ENCODE results near the gene ING1. TPM values are rescaled to one million over a fixed set of nuclear protein-coding genes. Genes with fewer than 3 reads are reported as not detected.

Gene ING1
- polyA plus RNA-seq, 1 donor (not counting 4 experiments of a cell fraction or from before 2014, with no cell fraction given): 6.4 TPM

DNA sequence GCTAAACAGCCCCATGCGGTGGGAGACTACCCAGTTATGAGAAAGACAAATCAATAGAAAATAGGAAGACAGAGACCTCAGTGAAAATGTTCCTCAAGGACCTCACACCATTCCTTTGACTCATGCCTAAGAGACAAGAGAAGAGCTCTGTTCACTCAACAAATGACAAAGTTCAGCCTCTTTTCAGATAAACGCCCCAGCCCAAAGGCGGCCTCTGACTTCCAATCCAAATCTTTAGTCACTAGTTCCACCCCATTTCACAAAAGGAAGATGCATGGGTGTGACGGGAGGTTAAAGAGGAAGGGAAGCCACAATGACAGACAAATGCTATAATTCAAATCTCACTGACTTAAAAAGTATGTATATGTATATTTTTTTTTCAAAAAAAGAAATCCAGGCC lies 15.7 kb upstream of the ING1 start:
- peaks cover 32% of the 10 kb centered on the region for H3K79me2 ChIP-seq (ENCODE audit: control insufficient read depth, insufficient read depth, low read length)
- no peak overlapping the region for H2AFZ ChIP-seq (ENCODE audit: control insufficient read depth, low read length)
- dilution Hi-C loops (cut with MboI; ENCODE audit: extremely low pct_ligation_motif_present, low sequenced_read_pairs): no loop called here
- no peak overlapping the region for H3K27ac ChIP-seq (ENCODE audit: control insufficient read depth, insufficient read depth, low read length)
- H3K4me3 ChIP-seq (ENCODE audit: control insufficient read depth in 2 of 3, extremely low read depth in 1 of 3, insufficient read depth in 2 of 3, low read depth in 1 of 3, low read length in 3 of 3): no peak overlapping the region
- TF ChIP-seq EZH2 (IDR thresholded peaks at IDR 0.05; ENCODE audit: low read length) (no peak), CTCF (optimal IDR thresholded peaks at IDR 0.05 in 1 of 3, IDR thresholded peaks at IDR 0.05 in 1 of 3, conservative IDR thresholded peaks at IDR 0.05 in 1 of 3; ENCODE audit: extremely low read depth in 1 of 3, insufficient read depth in 2 of 3, low read length in 3 of 3) (no peak)
- peaks cover 32 to 45% of the 10 kb centered on the region in 2 experiments for H3K36me3 ChIP-seq (ENCODE audit: control insufficient read depth in 2 of 2, extremely low read depth in 1 of 2, insufficient read depth in 2 of 2, low read length in 2 of 2)
- H3K9ac ChIP-seq (ENCODE audit: control insufficient read depth, extremely low read depth, insufficient read depth, low read length): no peak overlapping the region
- H3K27me3 ChIP-seq (ENCODE audit: control insufficient read depth, extremely low read depth, insufficient read depth, low read length): no peaks in the 10 kb centered on the region
- H3K9me1 ChIP-seq (ENCODE audit: control insufficient read depth, extremely low read depth, insufficient read depth, low read length): peaks cover 3% of the 10 kb centered on the region
- no peaks in the 10 kb centered on the region for H3K4me1 ChIP-seq (ENCODE audit: control insufficient read depth, extremely low read depth, insufficient read depth, low read length)
- no peak for DNase-seq (ENCODE audit: low read depth, low spot score)
- no peak for FAIRE-seq
- H3K9me3 ChIP-seq (ENCODE audit: control insufficient read depth, low read depth, low read length): no peaks in the 10 kb centered on the region
- H3K4me2 ChIP-seq (ENCODE audit: control insufficient read depth, extremely low read depth, insufficient read depth, low read depth, low read length): no peak overlapping the region
- H4K20me1 ChIP-seq (ENCODE audit: control insufficient read depth, extremely low read depth, insufficient read depth, low read length): no peaks in the 10 kb centered on the region

- H3K9ac ChIP-seq (ENCODE audit: control insufficient read depth, extremely low read depth, insufficient read depth, low read length): no peak overlapping the region
- H3K4me2 ChIP-seq (ENCODE audit: control insufficient read depth, extremely low read depth, insufficient read depth, low read depth, low read length): no peak overlapping the region
- H4K20me1 ChIP-seq (ENCODE audit: control insufficient read depth, extremely low read depth, insufficient read depth, low read length): no peaks in the 10 kb centered on the region
- H3K27me3 ChIP-seq (ENCODE audit: control insufficient read depth, extremely low read depth, insufficient read depth, low read length): no peaks in the 10 kb centered on the region
- no peak overlapping the region for H3K4me3 ChIP-seq (ENCODE audit: control insufficient read depth in 2 of 3, extremely low read depth in 1 of 3, insufficient read depth in 2 of 3, low read depth in 1 of 3, low read length in 3 of 3)
- TF ChIP-seq CTCF (optimal IDR thresholded peaks at IDR 0.05 in 1 of 3, IDR thresholded peaks at IDR 0.05 in 1 of 3, conservative IDR thresholded peaks at IDR 0.05 in 1 of 3; ENCODE audit: extremely low read depth in 1 of 3, insufficient read depth in 2 of 3, low read length in 3 of 3) (no peak), EZH2 (IDR thresholded peaks at IDR 0.05; ENCODE audit: low read length) (no peak)
- FAIRE-seq (no peak), DNase-seq (ENCODE audit: low read depth, low spot score) (no peak)
- H3K9me3 ChIP-seq (ENCODE audit: control insufficient read depth, low read depth, low read length): no peaks in the 10 kb centered on the region
- H3K27ac ChIP-seq (ENCODE audit: control insufficient read depth, insufficient read depth, low read length): no peak overlapping the region
- H3K4me1 ChIP-seq (ENCODE audit: control insufficient read depth, extremely low read depth, insufficient read depth, low read length): peaks cover 1% of the 10 kb centered on the region
- peaks cover 33 to 46% of the 10 kb centered on the region in 2 experiments for H3K36me3 ChIP-seq (ENCODE audit: control insufficient read depth in 2 of 2, extremely low read depth in 1 of 2, insufficient read depth in 2 of 2, low read length in 2 of 2)
- peaks cover 40% of the 10 kb centered on the region for H3K79me2 ChIP-seq (ENCODE audit: control insufficient read depth, insufficient read depth, low read length)
- dilution Hi-C loops (cut with MboI; ENCODE audit: extremely low pct_ligation_motif_present, low sequenced_read_pairs): no loop called here
- H2AFZ ChIP-seq (ENCODE audit: control insufficient read depth, low read length): no peak overlapping the region
- peaks cover 3% of the 10 kb centered on the region for H3K9me1 ChIP-seq (ENCODE audit: control insufficient read depth, extremely low read depth, insufficient read depth, low read length)
Observed at GRCh38 chr13:110698689-110699088, 14.8 kb upstream of the ING1 start.

All from keratinocyte (primary cell).